ENCODE measurements around the gene ADCY3.

The ADCY3 gene

GRCh38 chr2:24950102-24950501, 30.1 kb upstream of the ADCY3 start:
- no peak for TF ChIP-seq ZBTB7A (IDR thresholded peaks at IDR 0.05; ENCODE audit: low read depth)
- no peak for TF ChIP-seq FOXM1 (IDR thresholded peaks at IDR 0.05; ENCODE audit: borderline replicate concordance, low read depth)
- no peak for TF ChIP-seq CREB1 (IDR thresholded peaks at IDR 0.05; ENCODE audit: low read depth)
- TF ChIP-seq EP300 (IDR thresholded peaks at IDR 0.05; ENCODE audit: borderline replicate concordance): no peak
- TF ChIP-seq REST (IDR thresholded peaks at IDR 0.05; ENCODE audit: low read depth): no peak
- TF ChIP-seq TAF1 (IDR thresholded peaks at IDR 0.05; ENCODE audit: low read depth): no peak
- TF ChIP-seq YY1 (IDR thresholded peaks at IDR 0.05; ENCODE audit: low read depth): no peak
- no peak for TF ChIP-seq EGR1 (IDR thresholded peaks at IDR 0.05)
- TF ChIP-seq TCF12 (IDR thresholded peaks at IDR 0.05; ENCODE audit: low read depth): no peak
- TF ChIP-seq TEAD4 (IDR thresholded peaks at IDR 0.05): no peak
- no peak for TF ChIP-seq CEBPB (IDR thresholded peaks at IDR 0.05)
- TF ChIP-seq NFIC (IDR thresholded peaks at IDR 0.05): no peak
- TF ChIP-seq USF1 (IDR thresholded peaks at IDR 0.05): no peak
- no peak for TF ChIP-seq RAD21 (IDR thresholded peaks at IDR 0.05; ENCODE audit: low read depth)
- TF ChIP-seq MAX (IDR thresholded peaks at IDR 0.05): no peak

GRCh38 chr2:24948506-24948905, 28.5 kb upstream of the ADCY3 start:
- no peak for TF ChIP-seq TAF1 (IDR thresholded peaks at IDR 0.05; ENCODE audit: low read depth)
- TF ChIP-seq TEAD4 (IDR thresholded peaks at IDR 0.05): no peak
- no peak for TF ChIP-seq FOXM1 (IDR thresholded peaks at IDR 0.05; ENCODE audit: borderline replicate concordance, low read depth)
- TF ChIP-seq RAD21 (IDR thresholded peaks at IDR 0.05; ENCODE audit: low read depth): no peak
- no peak for TF ChIP-seq CREB1 (IDR thresholded peaks at IDR 0.05; ENCODE audit: low read depth)
- TF ChIP-seq EP300 (IDR thresholded peaks at IDR 0.05; ENCODE audit: borderline replicate concordance): no peak
- no peak for TF ChIP-seq USF1 (IDR thresholded peaks at IDR 0.05)
- TF ChIP-seq TCF12 (IDR thresholded peaks at IDR 0.05; ENCODE audit: low read depth): no peak

- TF ChIP-seq TEAD4 (IDR thresholded peaks at IDR 0.05) (no peak), EP300 (IDR thresholded peaks at IDR 0.05; ENCODE audit: borderline replicate concordance) (no peak), EGR1 (IDR thresholded peaks at IDR 0.05) (no peak), REST (IDR thresholded peaks at IDR 0.05; ENCODE audit: low read depth) (no peak), MAX (IDR thresholded peaks at IDR 0.05) (no peak), FOXM1 (IDR thresholded peaks at IDR 0.05; ENCODE audit: borderline replicate concordance, low read depth) (no peak), NFIC (IDR thresholded peaks at IDR 0.05) (no peak), TCF12 (IDR thresholded peaks at IDR 0.05; ENCODE audit: low read depth) (no peak), YY1 (IDR thresholded peaks at IDR 0.05; ENCODE audit: low read depth) (no peak), ZBTB7A (IDR thresholded peaks at IDR 0.05; ENCODE audit: low read depth) (no peak), USF1 (IDR thresholded peaks at IDR 0.05) (no peak), RAD21 (IDR thresholded peaks at IDR 0.05; ENCODE audit: low read depth) (no peak), CREB1 (IDR thresholded peaks at IDR 0.05; ENCODE audit: low read depth) (no peak), TAF1 (IDR thresholded peaks at IDR 0.05; ENCODE audit: low read depth) (no peak), CEBPB (IDR thresholded peaks at IDR 0.05) (no peak)
Observed at GRCh38 chr2:24947561-24948157, 27.6 kb upstream of the ADCY3 start.

- TF ChIP-seq FOXM1 (IDR thresholded peaks at IDR 0.05; ENCODE audit: borderline replicate concordance, low read depth) (no peak), ZBTB7A (IDR thresholded peaks at IDR 0.05; ENCODE audit: low read depth) (no peak), TEAD4 (IDR thresholded peaks at IDR 0.05) (no peak), EGR1 (IDR thresholded peaks at IDR 0.05) (no peak), CEBPB (IDR thresholded peaks at IDR 0.05) (no peak), NFIC (IDR thresholded peaks at IDR 0.05) (no peak), TCF12 (IDR thresholded peaks at IDR 0.05; ENCODE audit: low read depth) (no peak)
Observed at GRCh38 chr2:24945907-24946306, 25.9 kb upstream of the ADCY3 start.

- TF ChIP-seq USF1 (IDR thresholded peaks at IDR 0.05): no peak
- no peak for TF ChIP-seq MAX (IDR thresholded peaks at IDR 0.05)
- TF ChIP-seq TEAD4 (IDR thresholded peaks at IDR 0.05): no peak
- no peak for TF ChIP-seq RAD21 (IDR thresholded peaks at IDR 0.05; ENCODE audit: low read depth)
- TF ChIP-seq CEBPB (IDR thresholded peaks at IDR 0.05): no peak
- TF ChIP-seq REST (IDR thresholded peaks at IDR 0.05; ENCODE audit: low read depth): no peak
- no peak for TF ChIP-seq TAF1 (IDR thresholded peaks at IDR 0.05; ENCODE audit: low read depth)
- TF ChIP-seq EGR1 (IDR thresholded peaks at IDR 0.05): no peak
- no peak for TF ChIP-seq FOXM1 (IDR thresholded peaks at IDR 0.05; ENCODE audit: borderline replicate concordance, low read depth)
- TF ChIP-seq CREB1 (IDR thresholded peaks at IDR 0.05; ENCODE audit: low read depth): no peak
Observed at GRCh38 chr2:24943427-24944053, 23.5 kb upstream of the ADCY3 start.
